OCI-LY7 (cell line): Measurements from ENCODE around the gene SF3B6.

Source experiments
- CTCF ChIP-seq: fragments of 200-600 bp; sonication (generic); conservative IDR thresholded peaks from 2 replicates; pipeline ENCODE4 v1.5.1; 2014; ENCODE audit warnings: mild to moderate bottlenecking, antibody characterized with exemption, low read length, moderate library complexity, mixed read lengths
- EZH2phosphoT487 ChIP-seq: fragments of 200-600 bp; sonication (generic); IDR thresholded peaks from 2 replicates; pipeline ENCODE4 v1.6.1; 2018; ENCODE audit warnings: low read depth, borderline replicate concordance, mild to moderate bottlenecking, mixed run types, antibody characterized with exemption, low read length, moderate library complexity, mixed read lengths

- TF ChIP-seq CTCF = no peak
- no peak for TF ChIP-seq EZH2phosphoT487
Observed at GRCh38 chr2:24073816-24074215, 2.3 kb downstream of the SF3B6 start.
